Measurements from ENCODE around the gene TASP1. TPM values are rescaled to one million over a fixed set of nuclear protein-coding genes. Genes with fewer than 3 reads are reported as not detected.

The TASP1 gene
- total RNA-seq, 2 donors from 2014 or later = 5.2 to 7.2 TPM

GRCh38 chr20:13535627-13536026 is 103.1 kb downstream of the TASP1 start:
- Histone ChIP-seq H3K27ac (no peak overlapping the region), H3K9me3 (no peaks in the 10 kb centered on the region), H3K36me3 (peaks cover 5% of the 10 kb centered on the region), H3K4me1 (no peaks in the 10 kb centered on the region), H3K27me3 (no peaks in the 10 kb centered on the region), H3K4me3 (no peak overlapping the region)
- no peak for DNase-seq (ENCODE audit: low spot score)
- no peak for TF ChIP-seq CTCF (IDR thresholded peaks at IDR 0.05)

- H3K4me1 ChIP-seq = no peaks in the 10 kb centered on the region
- H3K27me3 ChIP-seq = no peaks in the 10 kb centered on the region
- H3K27ac ChIP-seq = no peak overlapping the region
- H3K4me3 ChIP-seq = no peak overlapping the region
- no peak for TF ChIP-seq CTCF (IDR thresholded peaks at IDR 0.05)
- DNase-seq (ENCODE audit: low spot score) = no peak
- no peaks in the 10 kb centered on the region for H3K9me3 ChIP-seq
- peaks cover 5% of the 10 kb centered on the region for H3K36me3 ChIP-seq
Observed at GRCh38 chr20:13533946-13534345, 104.8 kb downstream of the TASP1 start.

- H3K36me3 ChIP-seq = peaks cover 14% of the 10 kb centered on the region
- no peaks in the 10 kb centered on the region for H3K27me3 ChIP-seq
- no peak overlapping the region for H3K4me3 ChIP-seq
- no peaks in the 10 kb centered on the region for H3K4me1 ChIP-seq
- no peak overlapping the region for H3K27ac ChIP-seq
- no peak for DNase-seq (ENCODE audit: low spot score)
- no peaks in the 10 kb centered on the region for H3K9me3 ChIP-seq
- no peak for TF ChIP-seq CTCF (IDR thresholded peaks at IDR 0.05)
Observed at GRCh38 chr20:13530146-13530545, 108.6 kb downstream of the TASP1 start.

- Histone ChIP-seq H3K4me1 (no peaks in the 10 kb centered on the region), H3K4me3 (no peak overlapping the region), H3K27me3 (no peaks in the 10 kb centered on the region), H3K9me3 (no peaks in the 10 kb centered on the region), H3K36me3 (peaks cover 20% of the 10 kb centered on the region), H3K27ac (no peak overlapping the region)
- no peak for TF ChIP-seq CTCF (IDR thresholded peaks at IDR 0.05)
- DNase-seq (ENCODE audit: low spot score) = no peak
Observed at GRCh38 chr20:13526551-13526950, 112.2 kb downstream of the TASP1 start.

- H3K36me3 ChIP-seq = peaks cover 20% of the 10 kb centered on the region
- H3K9me3 ChIP-seq = no peaks in the 10 kb centered on the region
- H3K4me1 ChIP-seq = no peaks in the 10 kb centered on the region
- TF ChIP-seq CTCF (IDR thresholded peaks at IDR 0.05) = no peak
- no peaks in the 10 kb centered on the region for H3K27me3 ChIP-seq
- no peak for DNase-seq (ENCODE audit: low spot score)
- H3K27ac ChIP-seq = no peak overlapping the region
- H3K4me3 ChIP-seq = no peak overlapping the region
Observed at GRCh38 chr20:13525225-13525940, 113.3 kb downstream of the TASP1 start.

- Histone ChIP-seq H3K36me3 (peaks cover 20% of the 10 kb centered on the region), H3K27me3 (no peaks in the 10 kb centered on the region), H3K9me3 (no peaks in the 10 kb centered on the region), H3K4me1 (no peaks in the 10 kb centered on the region), H3K27ac (no peak overlapping the region), H3K4me3 (no peak overlapping the region)
- no peak for TF ChIP-seq CTCF (IDR thresholded peaks at IDR 0.05)
- no peak for DNase-seq (ENCODE audit: low spot score)
Observed at GRCh38 chr20:13524339-13524738, 114.4 kb downstream of the TASP1 start.
